Measurements from ENCODE around the gene PTPRA.
A peak's percentile ranks its signal among the peaks of the same experiment; 100 is the strongest.
"Not testable (repeated sequence)": the region's sequence is repeated elsewhere in the genome, so short reads cannot be mapped to it uniquely, and the experiment has no call there.

The PTPRA gene

GRCh38 chr20:3046677-3047462, 173.6 kb downstream of the PTPRA start:
- DNase-seq, result no peak

DNA sequence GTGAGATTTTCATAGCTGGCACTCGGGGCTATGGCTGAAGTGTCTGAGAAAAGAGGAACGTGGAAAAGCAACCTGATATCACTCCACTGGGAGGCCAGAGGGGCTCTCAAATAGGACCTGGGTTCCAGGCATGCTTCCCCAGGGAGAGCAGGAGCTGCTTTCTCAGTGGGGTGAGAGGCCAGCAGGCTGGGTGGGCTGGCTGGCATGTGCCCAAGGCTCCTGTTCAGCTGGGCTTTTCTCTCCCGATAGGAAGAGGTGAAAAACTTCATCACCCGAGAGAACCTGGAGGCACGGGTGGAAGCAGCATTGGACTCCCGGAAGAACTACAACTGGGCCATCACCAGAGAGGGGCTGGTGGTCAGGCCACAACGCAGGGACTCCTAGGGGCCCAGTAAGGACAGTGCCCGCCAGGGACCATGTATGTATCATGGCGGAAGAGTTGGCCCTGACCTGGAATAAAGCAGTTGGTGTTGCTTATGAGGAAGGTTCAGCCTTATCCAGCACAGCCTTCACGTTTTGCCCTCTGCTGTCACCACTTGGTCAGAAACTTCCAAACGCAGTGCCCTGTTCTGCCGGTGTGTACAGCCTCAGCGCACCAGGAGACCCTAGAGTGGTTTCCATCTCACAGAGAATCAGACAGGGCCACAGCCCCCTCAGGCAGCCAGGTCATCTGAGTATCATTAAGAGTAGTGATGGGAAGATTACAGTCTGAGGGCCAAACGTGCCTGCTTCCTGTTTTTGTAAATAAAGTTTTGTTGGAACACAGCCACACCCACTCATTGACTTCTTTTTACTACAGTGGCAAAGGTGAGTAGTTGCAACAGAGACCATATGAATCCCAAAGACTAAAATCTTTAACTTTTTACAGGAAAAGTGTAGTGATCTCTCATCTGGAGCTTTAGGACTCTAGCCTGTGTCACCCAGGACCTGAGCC, 174.5 kb downstream of the PTPRA start:
- DNase-seq, result peak in 1 of 6 experiments; percentile 6

GRCh38 chr20:3051385-3052019, 178.2 kb downstream of the PTPRA start:
- no peak for DNase-seq

- no peak for DNase-seq
These were observed 186.2 kb downstream of the PTPRA start for GRCh38 chr20:3059489-3059888.

GRCh38 chr20:3064119-3064518, 190.8 kb downstream of the PTPRA start:
- not testable (repeated sequence) for DNase-seq

DNA sequence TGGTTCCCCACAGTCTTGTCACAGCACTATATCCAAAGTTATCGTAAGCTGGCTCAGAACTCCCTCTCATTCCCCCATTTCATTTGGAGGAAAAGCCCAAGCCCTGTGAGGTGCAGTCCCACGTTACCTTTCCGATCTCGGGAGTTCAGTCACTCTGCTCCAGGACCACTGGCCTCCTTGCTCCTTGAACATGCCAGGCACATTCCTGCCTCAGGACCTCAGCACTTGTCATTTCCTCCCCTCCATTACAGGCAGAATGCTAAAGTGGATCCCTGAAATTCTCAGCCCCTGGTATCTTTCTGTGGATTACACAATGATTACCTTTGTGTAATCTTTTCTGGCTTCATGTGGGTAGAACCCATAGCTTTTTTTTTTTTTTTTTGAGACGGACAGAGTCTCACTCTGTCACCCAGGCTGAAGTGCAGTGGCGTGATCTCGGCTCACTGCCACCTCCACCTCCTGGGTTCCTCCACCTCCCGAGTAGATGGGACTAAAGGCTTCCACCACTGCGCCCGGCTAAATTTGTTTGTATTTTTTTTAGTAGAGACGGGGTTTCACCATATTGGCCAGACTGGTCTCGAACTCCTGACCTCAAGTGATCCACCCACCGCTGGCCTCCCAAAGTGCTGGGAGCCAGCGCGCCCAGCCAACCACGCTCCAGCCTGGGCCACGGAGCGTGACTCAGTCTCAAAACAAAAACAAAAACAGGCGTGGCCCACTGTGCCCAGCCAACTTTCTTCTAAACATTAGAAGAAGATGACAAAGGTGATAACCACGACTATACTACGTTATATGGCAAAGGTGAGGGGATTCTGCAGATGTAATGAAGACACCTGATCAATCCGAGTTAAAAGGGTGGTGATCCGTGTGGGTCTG, 194.1 kb downstream of the PTPRA start:
- DNase-seq, result no peak

DNA sequence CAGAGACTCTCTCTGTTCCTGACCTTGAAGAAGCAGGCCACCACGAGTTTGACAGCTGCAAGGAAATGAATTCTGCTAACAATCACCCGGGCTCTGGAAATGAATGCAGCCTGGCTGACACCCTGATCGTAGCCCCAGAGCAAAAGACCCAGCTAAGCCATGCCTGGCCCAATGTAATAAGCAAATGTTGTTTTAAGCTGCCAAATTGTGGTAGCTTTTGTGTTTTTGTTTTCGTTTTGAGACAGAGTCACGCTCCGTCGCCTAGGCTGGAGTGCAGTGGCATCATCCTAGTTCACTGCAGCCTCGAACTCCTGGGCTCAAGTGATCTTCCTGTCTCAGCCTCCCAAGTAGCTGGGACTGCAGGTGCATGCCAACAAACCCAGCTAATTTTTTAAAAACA, 194.8 kb downstream of the PTPRA start:
- DNase-seq, result no peak

- DNase-seq, result peak; percentile 35 to 66 (median 44)
These were observed 196.0 kb downstream of the PTPRA start for GRCh38 chr20:3068986-3069900.

- no peak for DNase-seq
These were observed 197.4 kb downstream of the PTPRA start for GRCh38 chr20:3070725-3071124.

DNA sequence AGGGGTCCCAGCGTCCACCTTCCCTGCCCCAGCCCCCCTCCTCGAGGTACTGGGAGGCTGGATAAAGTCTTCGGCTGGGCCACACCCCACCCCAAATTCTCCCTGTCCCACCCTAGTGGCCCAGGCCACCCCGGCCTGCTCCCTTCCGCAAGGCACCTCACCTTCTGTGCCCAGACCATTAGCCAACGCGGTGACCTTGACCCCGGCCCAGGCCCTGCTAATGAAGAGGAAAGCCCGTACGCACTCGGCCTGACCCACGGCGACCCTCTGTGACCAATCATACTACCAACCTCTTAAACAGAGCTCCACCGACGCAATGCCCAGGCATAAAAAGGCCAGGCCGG, 198.0 kb downstream of the PTPRA start:
- DNase-seq, result no peak

DNA sequence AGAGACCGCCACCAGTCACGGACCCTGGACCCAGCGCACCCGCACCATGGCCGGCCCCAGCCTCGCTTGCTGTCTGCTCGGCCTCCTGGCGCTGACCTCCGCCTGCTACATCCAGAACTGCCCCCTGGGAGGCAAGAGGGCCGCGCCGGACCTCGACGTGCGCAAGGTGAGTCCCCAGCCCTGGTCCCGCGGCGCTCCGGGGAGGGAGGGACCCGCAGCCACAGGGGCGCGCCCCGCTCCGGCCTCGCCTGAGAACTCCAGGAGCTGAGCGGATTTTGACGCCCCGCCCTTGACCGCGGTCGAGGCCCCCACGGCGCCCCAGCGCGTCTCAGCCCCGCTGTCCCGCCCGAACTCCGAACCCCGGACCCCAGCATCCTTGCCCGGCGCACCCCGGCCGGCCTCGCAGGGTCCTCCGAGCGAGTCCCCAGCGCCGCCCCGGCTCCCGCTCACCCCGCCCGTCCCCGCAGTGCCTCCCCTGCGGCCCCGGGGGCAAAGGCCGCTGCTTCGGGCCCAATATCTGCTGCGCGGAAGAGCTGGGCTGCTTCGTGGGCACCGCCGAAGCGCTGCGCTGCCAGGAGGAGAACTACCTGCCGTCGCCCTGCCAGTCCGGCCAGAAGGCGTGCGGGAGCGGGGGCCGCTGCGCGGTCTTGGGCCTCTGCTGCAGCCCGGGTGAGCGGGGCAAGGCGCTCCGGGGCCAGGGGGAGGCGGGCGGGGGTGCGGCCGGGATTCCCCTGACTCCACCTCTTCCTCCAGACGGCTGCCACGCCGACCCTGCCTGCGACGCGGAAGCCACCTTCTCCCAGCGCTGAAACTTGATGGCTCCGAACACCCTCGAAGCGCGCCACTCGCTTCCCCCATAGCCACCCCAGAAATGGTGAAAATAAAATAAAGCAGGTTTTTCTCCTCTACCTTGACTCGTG, 198.6 kb downstream of the PTPRA start, which contains the start of gene OXT:
TSS of gene OXT (plus strand) at position 11 of the 920 bp plus-strand sequence. CDS start at position 47, 36 bp downstream.
- DNase-seq, result peak; percentile 64 to 73 (median 70)

- DNase-seq, result no peak
These were observed 199.4 kb downstream of the PTPRA start for GRCh38 chr20:3072530-3073250.

DNA sequence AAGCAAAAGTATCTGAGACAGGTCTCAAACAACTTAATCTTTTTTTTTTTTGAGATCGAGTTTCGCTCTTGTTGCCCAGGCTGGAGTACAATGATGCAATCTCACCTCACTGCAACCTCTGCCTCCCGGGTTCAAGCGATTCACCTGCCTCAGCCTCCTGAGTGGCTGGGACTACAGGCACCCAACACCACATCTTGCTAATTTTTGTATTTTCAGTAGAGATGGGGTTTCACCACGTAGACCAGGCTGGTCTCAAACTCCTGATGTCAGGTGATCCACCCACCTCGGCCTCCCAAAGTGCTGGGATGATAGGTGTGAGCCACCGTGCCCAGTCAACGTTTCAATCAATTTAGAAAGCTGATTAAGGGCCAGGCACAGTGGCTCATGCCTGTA, 200.0 kb downstream of the PTPRA start:
- DNase-seq, result not testable (repeated sequence)

DNA sequence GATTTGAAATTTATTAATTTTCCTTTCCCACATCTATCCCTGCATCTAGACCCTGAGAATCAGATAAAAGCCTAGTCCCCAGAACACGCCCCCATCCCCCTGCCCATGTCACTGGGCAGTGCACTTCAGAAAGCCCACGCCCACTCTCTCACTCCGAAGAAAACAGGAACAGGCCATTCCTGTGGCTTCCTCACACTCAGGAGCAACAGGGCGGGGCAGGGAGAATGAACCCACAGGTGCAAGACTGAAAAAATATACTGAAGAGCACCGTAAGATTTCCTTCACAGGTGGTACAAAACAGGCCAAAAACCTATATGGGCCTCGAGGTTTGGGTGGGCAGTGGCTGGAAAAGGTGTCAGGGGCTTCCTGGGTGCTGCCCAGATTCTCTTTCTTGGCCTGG, 201.5 kb downstream of the PTPRA start:
- no peak for DNase-seq

GRCh38 chr20:3075315-3075714, 202.0 kb downstream of the PTPRA start:
- not testable (repeated sequence) for DNase-seq

DNA sequence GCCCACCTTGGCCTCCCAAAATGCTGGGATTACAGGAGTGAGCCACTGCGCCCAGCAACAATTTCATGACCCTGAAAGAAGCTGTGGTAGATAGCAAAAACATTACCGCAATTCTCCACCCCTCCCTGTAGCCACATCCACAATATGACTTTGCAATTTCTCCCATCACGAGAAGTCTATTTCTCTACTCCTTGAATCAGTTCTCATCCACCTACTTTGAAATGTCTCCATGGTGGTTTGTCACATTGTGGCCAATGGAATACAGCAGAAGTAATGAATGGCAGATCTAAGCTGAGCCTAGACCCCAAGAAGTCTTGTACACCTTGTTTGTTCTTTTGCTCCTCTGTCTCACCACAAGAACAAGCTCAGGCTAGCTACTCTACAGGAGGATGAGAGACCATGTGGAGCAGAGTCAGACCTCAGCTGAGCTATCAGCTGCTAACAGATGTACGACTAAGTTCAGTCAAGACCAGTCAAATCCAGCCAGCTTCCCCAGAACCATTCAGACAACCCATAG, 204.4 kb downstream of the PTPRA start:
- peak in 4 of 6 experiments; percentile 17 to 58 (median 53) for DNase-seq

DNA sequence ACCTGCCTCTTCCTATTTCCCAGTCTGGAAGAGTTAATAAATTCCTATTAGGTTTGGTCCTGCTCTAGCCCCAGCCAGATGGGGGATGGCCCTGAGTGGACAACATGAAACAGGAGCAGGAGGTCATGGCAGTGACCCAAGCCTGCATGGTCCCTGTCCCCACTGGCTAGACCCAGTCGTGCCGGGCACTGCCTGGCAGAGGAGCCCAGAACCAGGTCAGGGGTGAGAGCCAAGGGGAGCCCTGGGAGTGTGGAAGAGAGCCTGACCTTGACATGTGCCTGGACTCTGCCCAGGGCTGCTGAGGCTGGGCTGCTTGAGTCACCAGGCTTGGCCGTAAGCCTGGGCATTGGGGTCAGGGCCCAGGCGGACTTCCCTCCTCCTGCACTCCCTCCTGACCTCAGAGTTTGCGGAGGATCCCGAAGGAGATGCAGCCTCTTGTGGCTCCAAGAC, 207.7 kb downstream of the PTPRA start:
- DNase-seq, result no peak

DNA sequence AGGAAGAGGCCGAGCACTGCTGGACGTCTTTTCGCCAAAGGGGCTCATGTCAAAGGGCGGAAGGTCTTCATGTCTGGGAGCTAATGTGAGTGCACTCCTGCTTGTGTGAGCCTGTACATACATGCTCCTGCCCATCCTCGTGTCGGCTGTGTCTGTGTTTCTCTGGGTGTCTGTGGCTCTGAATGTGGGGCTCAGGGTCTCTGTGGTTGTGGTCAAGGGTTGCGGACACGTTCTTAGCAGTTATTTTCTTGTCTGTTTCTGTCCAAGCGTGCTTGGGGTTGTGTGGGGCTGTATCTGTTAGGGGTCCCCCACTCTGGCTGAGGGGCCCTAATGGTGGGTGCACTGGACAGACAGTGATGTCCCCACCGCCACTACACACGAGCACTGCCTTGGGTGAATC, 208.4 kb downstream of the PTPRA start:
- DNase-seq, result no peak

All from stimulated activated naive CD4-positive, alpha-beta T cell (primary cell).